SK-N-MC (cell line): ENCODE results near the gene YBX3.

Source experiments
- DNase-seq: peaks from one replicate; pipeline ENCODE4 v3.0.0-alpha.2; 2011; ENCODE audit warnings: low read depth, low spot score
- H3K27ac ChIP-seq: fragments of 200-600 bp; sonication (generic); 2 replicates; pipeline ENCODE4 v1.5.1; 2016; ENCODE audit warnings: mixed run types
- H3K36me3 ChIP-seq: fragments of 200-600 bp; sonication (generic); 2 replicates; pipeline ENCODE4 v1.6.1; 2017; ENCODE audit warnings: antibody characterized with exemption, low read length, mixed read lengths; ENCODE audit not compliant: insufficient read depth
- H3K4me3 ChIP-seq: fragments of 200-600 bp; sonication (generic); 2 replicates; pipeline ENCODE4 v1.5.1; 2016
- H3K9ac ChIP-seq: fragments of 200-600 bp; sonication (generic); 2 replicates; pipeline ENCODE4 v1.8.0; 2017; ENCODE audit warnings: mixed run types, mixed read lengths; ENCODE audit not compliant: insufficient read length
- H3K9me3 ChIP-seq: fragments of 200-600 bp; sonication (generic); 2 replicates; pipeline ENCODE4 v1.6.1; 2017; ENCODE audit warnings: low read depth, mild to moderate bottlenecking, antibody characterized with exemption, low read length, moderate library complexity, mixed read lengths
- EZH2 ChIP-seq: fragments of 200-600 bp; sonication (generic); IDR thresholded peaks from one replicate; pipeline ENCODE4 v1.6.1; 2017; ENCODE audit warnings: antibody characterized with exemption
- FOXP2 ChIP-seq: optimal IDR thresholded peaks from 2 replicates; pipeline ENCODE3; 2011; ENCODE audit warnings: mild to moderate bottlenecking, moderate library complexity; ENCODE audit not compliant: insufficient read depth; ENCODE audit errors: extremely low read length, control extremely low read depth
- POLR2AphosphoS5 ChIP-seq: IDR thresholded peaks from 2 replicates; pipeline ENCODE4 v1.6.1; 2012; ENCODE audit warnings: mild to moderate bottlenecking, low read depth, low read length, borderline replicate concordance

The YBX3 gene

GRCh38 chr12:10741845-10742244 lies 18.7 kb upstream of the YBX3 start:
- TF ChIP-seq POLR2AphosphoS5: no peak
- no peak for TF ChIP-seq FOXP2
- TF ChIP-seq EZH2: no peak
- H3K4me3 ChIP-seq: no peak overlapping the region
- no peak overlapping the region for H3K9ac ChIP-seq
- H3K9me3 ChIP-seq: no peaks in the 10 kb centered on the region
- H3K27ac ChIP-seq: no peak overlapping the region
- DNase-seq: no peak
- no peaks in the 10 kb centered on the region for H3K36me3 ChIP-seq

DNA sequence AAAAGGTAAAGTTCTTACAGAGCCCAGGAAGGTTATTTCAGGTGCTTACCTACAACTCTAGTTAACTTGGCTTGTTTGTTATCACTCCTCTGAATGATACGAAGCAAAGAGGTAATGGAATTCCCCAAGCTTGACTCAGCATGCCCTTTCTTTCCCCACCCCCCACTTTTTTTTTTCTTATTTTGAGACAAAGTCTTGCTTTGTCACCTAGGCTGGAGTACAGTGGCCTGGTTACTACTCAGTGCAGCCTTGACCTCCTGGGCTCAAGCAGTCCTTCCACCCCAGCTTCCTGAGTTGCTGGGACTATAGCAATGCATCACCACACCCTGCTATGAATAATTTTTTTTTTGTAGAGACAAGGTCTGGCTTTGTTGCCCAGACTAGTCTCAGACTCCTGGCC lies 17.1 kb upstream of the YBX3 start:
- H3K27ac ChIP-seq: no peak overlapping the region

GRCh38 chr12:10739157-10740118 lies 16.3 kb upstream of the YBX3 start:
- Histone ChIP-seq H3K27ac (no peak overlapping the region), H3K36me3 (no peaks in the 10 kb centered on the region), H3K9me3 (no peaks in the 10 kb centered on the region), H3K9ac (no peak overlapping the region), H3K4me3 (no peak overlapping the region)
- DNase-seq: no peak
- TF ChIP-seq POLR2AphosphoS5: no peak
- TF ChIP-seq EZH2: no peak
- no peak for TF ChIP-seq FOXP2

More for the DNA sequence above, 17.1 kb upstream of the YBX3 start:
- Histone ChIP-seq H3K36me3 (no peaks in the 10 kb centered on the region), H3K4me3 (no peak overlapping the region), H3K9ac (no peak overlapping the region), H3K9me3 (no peaks in the 10 kb centered on the region)
- TF ChIP-seq FOXP2 (no peak), EZH2 (no peak), POLR2AphosphoS5 (no peak)
- DNase-seq: no peak

DNA sequence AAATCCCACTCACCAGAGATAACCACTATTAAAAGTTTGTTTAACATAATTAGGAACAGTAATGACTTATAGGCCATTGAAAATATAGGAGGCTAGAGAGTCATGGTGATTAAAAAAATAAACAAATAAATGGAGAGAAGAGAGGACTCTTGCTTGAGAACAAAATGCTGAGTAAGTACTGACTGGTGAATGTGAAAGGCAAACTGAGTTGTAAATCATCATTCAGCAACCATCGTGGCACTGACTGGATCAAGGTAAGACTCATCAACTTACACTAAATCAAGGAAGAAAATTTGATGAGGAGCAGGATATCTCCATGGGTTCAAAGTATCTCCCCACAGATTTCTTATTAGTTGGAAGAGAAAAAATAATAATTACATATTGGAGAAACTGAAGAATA lies 14.1 kb upstream of the YBX3 start:
- H3K36me3 ChIP-seq: no peaks in the 10 kb centered on the region
- H3K9me3 ChIP-seq: no peaks in the 10 kb centered on the region
- TF ChIP-seq POLR2AphosphoS5 (no peak), EZH2 (no peak), FOXP2 (no peak)
- no peak overlapping the region for H3K9ac ChIP-seq
- no peak overlapping the region for H3K4me3 ChIP-seq
- DNase-seq: no peak
- no peak overlapping the region for H3K27ac ChIP-seq

- DNase-seq: no peak
- Histone ChIP-seq H3K27ac (no peak overlapping the region), H3K9ac (no peak overlapping the region), H3K9me3 (no peaks in the 10 kb centered on the region), H3K4me3 (no peak overlapping the region), H3K36me3 (no peaks in the 10 kb centered on the region)
- TF ChIP-seq EZH2: no peak
- TF ChIP-seq FOXP2: no peak
- no peak for TF ChIP-seq POLR2AphosphoS5
Measured at GRCh38 chr12:10736463-10736862, 13.3 kb upstream of the YBX3 start.

DNA sequence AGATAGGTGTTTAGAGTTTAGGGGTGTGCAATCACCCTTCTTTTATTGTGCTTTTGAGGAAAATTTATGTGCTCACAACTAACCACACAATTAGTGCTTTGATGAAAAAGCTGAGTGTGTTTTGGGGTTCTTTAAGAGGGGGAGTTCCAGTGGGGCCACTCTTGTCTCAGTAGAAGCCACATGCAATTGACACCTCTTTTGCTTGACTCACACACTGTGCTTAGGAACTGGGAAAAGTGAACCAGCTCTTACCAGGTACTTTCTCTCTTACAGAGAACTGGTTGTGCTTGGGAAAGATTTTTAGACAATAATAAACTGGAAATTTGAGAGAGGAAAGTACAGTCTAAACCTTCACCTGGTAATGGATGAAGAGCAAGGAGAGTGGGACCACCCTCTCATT lies 12.3 kb upstream of the YBX3 start:
- TF ChIP-seq EZH2 (no peak), POLR2AphosphoS5 (no peak), FOXP2 (no peak)
- H3K9me3 ChIP-seq: no peaks in the 10 kb centered on the region
- no peak overlapping the region for H3K4me3 ChIP-seq
- DNase-seq: no peak
- H3K27ac ChIP-seq: no peak overlapping the region
- no peaks in the 10 kb centered on the region for H3K36me3 ChIP-seq
- no peak overlapping the region for H3K9ac ChIP-seq

DNA sequence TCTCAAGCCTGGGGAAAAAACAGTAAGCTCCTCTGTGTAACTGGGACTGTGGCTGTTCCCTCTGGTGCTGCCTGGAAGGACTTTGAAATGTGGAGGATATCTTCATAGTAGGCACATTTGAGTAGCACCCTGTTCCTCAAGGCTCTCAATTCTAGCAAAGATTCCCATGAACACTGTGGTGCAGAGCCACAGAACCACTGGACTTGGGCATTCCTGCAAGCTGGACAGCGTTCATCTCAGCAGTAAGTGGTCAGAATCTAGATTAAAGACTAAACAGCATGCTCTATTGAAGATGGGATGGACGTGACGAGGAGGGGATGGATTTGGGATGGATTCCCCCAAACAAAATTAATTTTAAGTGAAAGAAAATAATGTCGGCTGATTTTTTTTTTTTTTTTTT lies 9.4 kb upstream of the YBX3 start:
- H3K4me3 ChIP-seq: peak overlapping the region; percentile 42
- TF ChIP-seq POLR2AphosphoS5 (no peak), EZH2 (no peak), FOXP2 (no peak)
- no peak for DNase-seq
- no peaks in the 10 kb centered on the region for H3K36me3 ChIP-seq
- H3K9ac ChIP-seq: no peak overlapping the region
- H3K27ac ChIP-seq: no peak overlapping the region
- no peaks in the 10 kb centered on the region for H3K9me3 ChIP-seq

- H3K27ac ChIP-seq: no peak overlapping the region
- DNase-seq: no peak
- H3K36me3 ChIP-seq: no peaks in the 10 kb centered on the region
- H3K9me3 ChIP-seq: no peaks in the 10 kb centered on the region
- no peak for TF ChIP-seq FOXP2
- TF ChIP-seq EZH2: no peak
- no peak for TF ChIP-seq POLR2AphosphoS5
- H3K4me3 ChIP-seq: no peak overlapping the region; the same call in 1 of the 2 replicates
- no peak overlapping the region for H3K9ac ChIP-seq
Measured at GRCh38 chr12:10732066-10732465, 8.9 kb upstream of the YBX3 start.

- no peak for TF ChIP-seq FOXP2
- TF ChIP-seq POLR2AphosphoS5: no peak
- no peak for TF ChIP-seq EZH2
- no peak overlapping the region for H3K4me3 ChIP-seq
- H3K9ac ChIP-seq: no peak overlapping the region
- H3K9me3 ChIP-seq: no peaks in the 10 kb centered on the region
- no peaks in the 10 kb centered on the region for H3K36me3 ChIP-seq
- DNase-seq: no peak
- H3K27ac ChIP-seq: no peak overlapping the region
Measured at GRCh38 chr12:10730559-10730958, 7.4 kb upstream of the YBX3 start.
